ENCODE measurements around the gene EWSR1.
"Not testable (repeated sequence)": the region's sequence is repeated elsewhere in the genome, so short reads cannot be mapped to it uniquely, and the experiment has no call there.

EWSR1 gene

DNA sequence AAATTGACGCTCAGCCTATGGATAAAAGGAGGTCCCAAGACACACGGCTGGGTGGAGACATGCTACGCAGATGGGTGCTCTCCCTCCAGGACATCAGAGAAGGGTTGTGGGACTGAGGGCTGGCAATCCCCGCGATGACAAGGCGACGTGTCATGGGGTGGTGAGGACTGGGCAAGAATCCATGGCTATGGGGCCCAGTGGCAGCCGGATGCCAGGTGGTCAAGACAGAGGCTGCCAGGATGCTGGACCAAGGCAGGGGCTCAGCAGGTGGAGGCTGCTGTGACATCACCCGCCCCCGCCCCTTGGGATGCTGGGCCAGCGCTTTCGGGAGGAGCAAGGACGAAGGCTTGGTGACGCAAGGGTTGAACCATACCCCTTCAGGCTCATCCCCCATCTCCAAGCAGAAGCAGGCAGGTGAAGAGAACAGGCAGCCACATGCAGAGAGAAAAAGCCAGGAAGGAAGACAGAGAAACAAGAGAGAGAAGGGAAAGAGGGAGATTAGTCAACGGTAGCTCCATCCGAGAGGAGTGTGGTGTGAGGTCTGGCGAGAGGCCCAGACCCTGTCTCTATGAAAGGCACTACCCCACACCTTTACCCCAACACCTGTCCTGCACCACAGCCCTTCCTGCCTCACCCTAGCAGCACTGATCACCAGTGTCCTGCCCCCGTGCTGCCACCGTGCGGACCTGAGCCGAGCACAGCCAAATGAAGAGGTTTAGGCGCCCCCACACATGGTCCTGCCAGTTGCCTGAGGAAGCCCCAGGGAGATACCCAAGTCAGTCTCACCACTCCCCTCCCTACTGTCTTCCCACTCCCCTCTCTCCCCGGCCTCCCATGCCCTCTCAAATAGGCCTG lies 71.5 kb downstream of the EWSR1 start:
- no peak for DNase-seq

DNA sequence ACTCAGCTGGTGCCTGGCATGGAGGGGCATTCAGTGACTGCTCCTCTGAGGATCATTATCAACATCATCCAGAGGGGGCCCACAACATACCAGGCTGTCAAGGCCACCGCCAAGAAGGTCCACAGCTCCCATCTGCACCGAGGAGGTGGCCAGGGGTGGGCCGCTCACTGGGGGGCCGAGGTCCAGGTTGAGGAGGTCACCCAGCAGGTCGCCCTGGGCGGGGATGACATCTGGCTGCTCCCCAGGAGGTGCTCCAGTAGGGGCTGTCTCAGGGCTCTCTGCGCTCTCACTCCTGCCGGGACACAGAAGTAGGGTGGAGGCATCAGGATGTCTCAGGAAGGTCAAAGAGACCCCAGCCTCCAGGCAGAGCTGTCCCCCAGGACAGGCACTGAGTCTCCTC lies 72.5 kb downstream of the EWSR1 start:
- no peak for DNase-seq

DNA sequence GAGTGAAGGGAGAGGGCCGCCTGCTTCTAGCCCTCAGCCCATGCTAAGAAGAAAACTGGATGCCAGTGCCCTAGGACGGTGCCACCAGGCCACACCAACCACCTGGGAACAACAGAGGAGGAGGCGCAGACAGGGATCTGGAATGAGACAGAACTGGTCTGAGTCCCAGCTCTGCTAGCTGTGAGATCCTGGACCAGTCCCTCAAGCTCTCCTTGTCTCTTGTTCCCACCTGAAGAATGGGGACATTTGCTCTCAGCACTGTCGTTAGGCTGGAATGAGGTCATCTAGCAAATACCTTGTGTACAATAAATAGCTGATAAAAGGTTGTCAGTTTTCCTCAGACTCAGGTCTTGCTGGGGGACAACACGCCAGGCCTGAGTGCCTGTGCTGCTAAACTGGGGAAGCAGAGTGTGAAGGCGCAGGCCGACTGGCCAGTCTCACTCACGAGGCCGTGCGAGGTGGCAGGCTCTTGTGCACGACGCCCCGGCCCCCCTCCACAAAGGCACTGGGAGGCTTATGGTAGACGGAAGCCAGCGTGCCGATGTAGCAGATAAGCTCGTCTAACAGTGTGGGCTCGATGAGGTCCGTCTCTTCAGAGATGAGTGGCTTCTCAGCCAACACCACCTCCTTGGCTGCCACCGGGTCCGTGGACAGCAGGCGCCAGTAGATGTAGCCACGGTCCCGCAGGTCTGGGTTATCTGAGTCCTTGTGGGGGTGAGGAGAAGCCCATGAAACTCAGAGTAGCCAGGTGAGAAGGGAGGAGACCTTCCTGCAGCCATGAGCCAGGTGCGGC lies 73.2 kb downstream of the EWSR1 start:
- DNase-seq = no peak

DNA sequence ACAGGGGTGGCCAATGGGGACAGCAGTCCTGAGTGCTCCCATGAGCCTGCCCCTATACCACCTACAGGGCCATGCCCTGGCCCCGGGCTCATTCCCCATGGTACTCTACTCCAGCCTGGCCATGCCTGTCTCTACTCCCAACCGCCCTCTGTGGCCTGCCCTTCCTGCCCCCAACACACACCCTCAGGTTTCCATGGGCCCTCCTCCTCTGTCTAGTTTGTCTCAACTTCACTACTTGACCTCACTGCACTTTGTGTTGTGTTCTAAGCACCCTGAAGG lies 73.7 kb downstream of the EWSR1 start:
- no peak for DNase-seq

DNA sequence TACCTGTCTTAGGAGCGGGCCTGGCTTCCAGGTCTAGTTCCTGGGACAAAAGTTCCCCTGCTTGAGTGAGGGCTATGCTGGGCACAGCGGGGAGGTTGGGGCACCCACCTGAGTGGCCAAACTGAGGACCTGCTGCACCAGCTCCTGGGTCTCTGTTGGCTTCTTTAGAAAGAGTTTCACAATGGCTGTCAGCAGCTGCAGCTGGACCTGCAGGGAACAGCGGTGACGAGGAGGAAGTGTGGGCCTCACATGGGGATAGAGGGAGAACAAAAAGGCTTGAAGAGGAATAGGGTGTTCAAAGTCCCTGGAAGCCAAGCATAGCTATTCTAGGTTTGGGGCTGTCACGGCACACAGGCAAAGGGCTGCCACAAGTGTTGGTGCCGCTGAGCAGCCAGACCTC lies 74.1 kb downstream of the EWSR1 start:
- no peak for DNase-seq

DNA sequence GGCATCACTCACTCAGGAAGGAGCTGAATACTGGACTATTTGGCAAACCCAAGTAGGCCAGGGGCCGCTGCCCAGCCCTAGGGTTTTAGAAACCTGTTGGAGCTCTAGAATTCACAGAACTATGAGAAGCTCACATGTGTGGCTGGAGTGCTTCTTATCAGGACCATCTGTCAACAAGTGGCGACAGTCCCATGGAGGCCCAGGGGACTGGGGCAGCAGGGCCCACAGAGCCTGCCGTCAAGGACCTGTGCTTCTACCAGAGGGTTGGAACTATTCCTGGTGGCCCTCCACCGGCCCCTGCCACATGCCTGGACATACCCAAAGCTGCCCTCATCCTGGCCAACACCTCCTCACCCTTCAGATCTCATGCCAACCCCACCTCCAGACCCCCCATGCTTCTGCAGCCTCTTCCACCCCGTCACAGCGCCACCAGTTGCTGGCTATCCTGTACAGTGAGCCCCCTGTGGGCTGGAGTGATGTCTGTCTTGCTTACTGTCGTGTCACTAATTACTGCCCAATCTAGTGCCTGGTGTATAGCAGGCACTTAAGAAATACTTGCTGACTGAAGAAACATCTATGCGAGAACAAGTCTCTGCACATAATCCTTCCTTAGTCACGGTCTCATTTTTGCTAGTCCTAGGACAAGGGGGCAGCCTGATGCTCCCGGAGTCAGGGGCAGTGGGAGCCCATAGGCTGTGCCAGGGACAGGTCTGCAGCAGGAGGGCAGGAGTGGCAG lies 74.7 kb downstream of the EWSR1 start:
- DNase-seq = no peak

DNA sequence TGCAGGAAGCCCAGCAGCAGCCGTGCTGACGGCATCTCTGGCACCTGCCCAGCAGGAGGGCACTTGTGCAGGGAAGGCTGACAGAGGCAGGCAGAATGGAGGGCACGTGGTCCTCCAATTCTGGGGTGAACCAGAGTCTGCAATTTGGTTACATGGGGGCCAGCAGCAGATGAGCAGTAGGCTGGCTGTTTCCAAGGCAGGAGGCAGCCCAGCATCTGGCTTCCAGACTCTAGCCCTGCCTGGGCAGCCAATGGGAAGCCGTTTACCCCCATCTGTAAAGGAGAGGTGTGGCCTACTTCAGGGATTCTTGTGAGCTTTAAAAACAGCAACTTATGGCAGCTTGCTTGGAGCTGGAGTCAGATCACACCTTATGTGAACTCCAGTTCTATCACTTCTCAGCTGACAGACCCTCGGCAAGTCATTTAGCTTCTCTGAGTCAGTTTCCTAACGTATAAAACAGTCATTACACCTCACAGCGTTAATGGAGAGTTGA lies 75.3 kb downstream of the EWSR1 start:
- DNase-seq = no peak

DNA sequence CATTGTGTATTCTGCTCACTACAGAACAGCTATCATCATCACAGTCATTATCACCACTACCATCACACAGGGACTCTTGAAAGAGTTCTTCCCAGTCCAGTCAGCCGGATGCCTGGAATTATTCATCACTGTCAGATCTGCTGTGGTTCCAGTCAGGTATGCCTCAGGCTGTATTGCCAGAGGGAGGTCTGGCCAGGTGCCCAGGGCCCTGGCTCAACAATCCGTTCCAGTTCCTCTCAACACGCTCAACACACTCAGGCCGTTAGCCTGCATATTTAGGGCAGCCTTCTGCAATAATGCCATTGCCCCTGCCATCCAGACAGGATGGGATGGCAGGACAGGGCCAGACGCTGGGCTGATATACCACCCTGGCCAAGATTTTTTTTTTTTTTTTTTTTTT lies 76.1 kb downstream of the EWSR1 start:
- DNase-seq = no peak

DNA sequence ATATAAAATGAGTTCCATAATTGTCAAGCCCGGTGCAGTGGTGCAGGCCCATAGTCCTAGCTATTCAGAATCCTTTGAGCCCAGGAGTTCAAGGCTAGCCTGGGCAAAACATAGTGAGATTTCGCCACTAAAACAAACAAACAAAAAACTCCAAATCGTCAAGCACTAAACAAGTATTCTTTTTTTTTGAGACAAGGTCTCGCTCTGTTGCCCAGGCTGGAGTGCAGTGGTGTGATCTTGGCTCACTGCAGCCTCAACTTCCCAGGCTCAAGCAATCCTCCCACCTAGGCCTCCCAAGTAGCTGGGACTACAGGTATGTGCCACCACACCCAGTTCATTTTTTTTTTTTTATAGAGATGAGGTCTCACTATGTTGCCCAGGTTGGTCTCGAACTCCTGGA lies 76.8 kb downstream of the EWSR1 start:
- DNase-seq = not testable (repeated sequence)

DNA sequence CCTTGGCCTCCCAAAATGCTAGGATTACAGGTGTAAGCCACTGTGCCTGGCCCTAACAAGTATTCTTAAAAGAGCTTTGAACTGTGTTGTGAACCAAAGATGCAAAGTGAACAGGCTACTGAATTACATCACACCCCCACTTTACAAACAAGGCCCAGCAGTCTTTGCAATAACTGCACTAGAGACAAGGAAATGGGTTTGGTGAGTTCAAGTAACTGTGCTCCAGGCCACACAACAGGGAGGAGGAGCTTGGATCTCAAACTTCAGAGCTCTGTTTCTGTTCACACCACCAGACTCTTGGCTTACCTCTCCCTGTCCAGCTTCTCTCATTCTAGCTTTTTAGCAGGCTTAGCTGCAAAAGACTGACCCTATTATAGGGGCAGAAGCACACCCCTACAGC lies 77.9 kb downstream of the EWSR1 start:
- DNase-seq = no peak

DNA sequence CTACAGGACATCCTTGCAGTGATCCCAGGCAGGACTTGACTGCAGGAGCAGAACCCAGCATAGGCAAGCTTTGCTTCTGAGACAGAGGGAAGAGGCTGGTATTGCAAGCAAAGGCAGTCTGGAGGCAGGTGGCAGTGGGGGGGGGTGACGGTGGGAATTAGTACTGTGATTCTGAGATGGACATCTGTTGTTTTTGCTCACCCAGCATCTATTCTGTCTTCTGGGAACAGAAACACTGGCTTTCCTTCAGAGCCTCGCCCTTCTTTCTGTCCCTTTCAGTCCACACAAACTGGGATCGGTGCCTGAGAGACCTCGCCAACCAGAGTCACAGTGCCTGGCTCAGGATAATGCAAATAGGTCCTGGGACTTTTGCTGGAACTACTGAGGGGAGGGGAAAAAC lies 78.6 kb downstream of the EWSR1 start:
- DNase-seq = no peak

DNA sequence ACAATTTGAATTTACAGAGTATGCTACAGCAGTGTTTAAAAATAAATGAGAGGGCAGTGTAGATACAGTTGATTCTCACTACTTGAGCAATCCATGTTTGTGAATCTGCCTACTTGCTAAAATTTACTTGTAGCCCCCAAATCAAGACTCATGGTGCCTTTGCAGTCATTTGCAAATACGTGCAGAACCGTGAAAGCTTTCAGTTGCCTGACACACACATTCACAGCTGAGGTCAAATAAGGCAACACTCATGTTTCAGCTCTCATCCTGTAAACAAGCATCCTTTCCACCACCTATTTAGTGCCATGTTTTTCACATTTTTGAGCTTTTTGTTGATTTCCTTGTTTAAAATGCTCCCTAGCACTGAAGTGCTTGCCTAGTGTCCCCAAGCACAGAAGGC lies 80.0 kb downstream of the EWSR1 start:
- no peak for DNase-seq

DNA sequence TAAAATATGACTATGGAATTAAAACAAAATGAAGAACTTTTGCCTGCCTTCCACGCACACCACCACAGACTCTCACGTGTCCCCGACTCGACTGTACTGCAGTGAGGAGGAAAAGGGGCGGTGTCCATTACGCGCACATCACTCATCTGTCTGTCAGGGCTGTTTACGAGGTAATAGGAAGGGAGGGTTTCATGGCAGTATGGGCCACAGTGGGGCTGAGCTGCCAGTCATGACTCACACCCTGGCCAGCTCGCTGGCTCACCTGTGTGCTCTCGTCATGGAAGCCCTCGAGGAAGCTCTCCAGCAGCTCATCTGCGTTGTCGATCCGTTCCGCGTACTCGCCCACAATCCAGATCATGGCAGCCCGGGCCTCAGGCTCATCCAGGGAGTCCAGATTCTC lies 80.9 kb downstream of the EWSR1 start:
- no peak for DNase-seq
